Measurements from ENCODE around the gene STYXL1. TPM values are rescaled to one million over a fixed set of nuclear protein-coding genes. Genes with fewer than 3 reads are reported as not detected.
A peak's percentile ranks its signal among the peaks of the same experiment; 100 is the strongest.
"Not testable (repeated sequence)": the region's sequence is repeated elsewhere in the genome, so short reads cannot be mapped to it uniquely, and the experiment has no call there.

Gene STYXL1
- total RNA-seq, 2 experiments from 2014 or later, result 42.6 to 43.6 TPM

- Mint-ChIP-seq H3K4me3 (no peak overlapping the region), H3K27ac (no peak overlapping the region), H3K27me3 (no peaks in the 10 kb centered on the region), H3K9me3 (ENCODE audit: low read depth) (no peaks in the 10 kb centered on the region), H3K36me3 (peaks cover 46% of the 10 kb centered on the region), H3K4me1 (peaks cover 13% of the 10 kb centered on the region)
- DNase-seq, result no peak
- CTCF ChIA-PET, result interaction anchor here (0.6 to 0.8 kb wide), 2 partner anchors 14 to 18 kb away, joined by 3 read pairs; no protein-coding TSS in a partner anchor
- ATAC-seq, result no peak
Observed at GRCh38 chr7:76060842-76061241, 13.0 kb upstream of the STYXL1 start.

- H3K36me3 Mint-ChIP-seq, result peaks cover 34% of the 10 kb centered on the region
- H3K4me3 Mint-ChIP-seq; H3K4me1 Mint-ChIP-seq; H3K9me3 Mint-ChIP-seq (ENCODE audit: low read depth); ATAC-seq; DNase-seq; H3K27me3 Mint-ChIP-seq; H3K27ac Mint-ChIP-seq: not testable (repeated sequence)
- CTCF ChIA-PET, result interaction anchor here (0.6 kb wide), 1 partner anchor 1010 kb away, joined by 3 read pairs; no protein-coding TSS in a partner anchor
Observed at GRCh38 chr7:76058745-76059144, 10.9 kb upstream of the STYXL1 start.

- Mint-ChIP-seq H3K4me3 (no peak overlapping the region), H3K27me3 (no peaks in the 10 kb centered on the region), H3K27ac (no peak overlapping the region), H3K9me3 (ENCODE audit: low read depth) (no peaks in the 10 kb centered on the region), H3K36me3 (peaks cover 35% of the 10 kb centered on the region), H3K4me1 (peaks cover 11% of the 10 kb centered on the region)
- CTCF ChIA-PET, result no interaction called here
- no peak for DNase-seq
- no peak for ATAC-seq
Observed at GRCh38 chr7:76057813-76058145, 10.0 kb upstream of the STYXL1 start.

- CTCF ChIA-PET, result interaction anchor here (0.8 kb wide), 1 partner anchor 37 kb away, joined by 3 read pairs; no protein-coding TSS in a partner anchor
- Mint-ChIP-seq H3K9me3 (ENCODE audit: low read depth) (no peaks in the 10 kb centered on the region), H3K4me3 (no peak overlapping the region), H3K27ac (no peak overlapping the region), H3K4me1 (peaks cover 14% of the 10 kb centered on the region), H3K27me3 (no peaks in the 10 kb centered on the region), H3K36me3 (peaks cover 35% of the 10 kb centered on the region)
- DNase-seq (no peak), ATAC-seq (no peak)
Observed at GRCh38 chr7:76057103-76057812, 9.5 kb upstream of the STYXL1 start.

GRCh38 chr7:76056241-76056640 is 8.4 kb upstream of the STYXL1 start:
- CTCF ChIA-PET, result interaction anchor here (0.8 kb wide), 1 partner anchor 36 kb away, joined by 3 read pairs; no protein-coding TSS in a partner anchor
- Mint-ChIP-seq H3K4me3 (no peak overlapping the region), H3K27me3 (no peaks in the 10 kb centered on the region), H3K9me3 (ENCODE audit: low read depth) (no peaks in the 10 kb centered on the region), H3K4me1 (peaks cover 22% of the 10 kb centered on the region), H3K27ac (no peak overlapping the region), H3K36me3 (peaks cover 35% of the 10 kb centered on the region)
- ATAC-seq (no peak), DNase-seq (no peak)

- H3K36me3 Mint-ChIP-seq, result peaks cover 32% of the 10 kb centered on the region
- no peak for ATAC-seq
Observed at GRCh38 chr7:76054123-76055120, 6.6 kb upstream of the STYXL1 start.

GRCh38 chr7:76053461-76053860 is 5.7 kb upstream of the STYXL1 start:
- no peak overlapping the region for H3K27ac Mint-ChIP-seq
- H3K9me3 Mint-ChIP-seq (ENCODE audit: low read depth), result no peaks in the 10 kb centered on the region
- peaks cover 34% of the 10 kb centered on the region for H3K36me3 Mint-ChIP-seq
- CTCF ChIA-PET, result interaction anchor here (1.6 kb wide), 2 partner anchors 33 to 209 kb away, joined by 4 read pairs; no protein-coding TSS in a partner anchor
- ATAC-seq, result no peak
- DNase-seq, result no peak
- H3K4me3 Mint-ChIP-seq, result no peak overlapping the region
- no peaks in the 10 kb centered on the region for H3K27me3 Mint-ChIP-seq
- peaks cover 44% of the 10 kb centered on the region for H3K4me1 Mint-ChIP-seq

More at GRCh38 chr7:76054123-76055120, 6.6 kb upstream of the STYXL1 start:
- no peak for DNase-seq
- Mint-ChIP-seq H3K4me1 (peaks cover 36% of the 10 kb centered on the region), H3K27ac (no peak overlapping the region), H3K9me3 (ENCODE audit: low read depth) (no peaks in the 10 kb centered on the region), H3K27me3 (no peaks in the 10 kb centered on the region), H3K4me3 (no peak overlapping the region)
- CTCF ChIA-PET, result interaction anchor here (1.6 kb wide), 1 partner anchor 34 kb away, joined by 4 read pairs; no protein-coding TSS in a partner anchor

GRCh38 chr7:76052681-76053080 is 4.9 kb upstream of the STYXL1 start:
- H3K36me3 Mint-ChIP-seq, result peaks cover 31% of the 10 kb centered on the region
- not testable (repeated sequence) for H3K27me3 Mint-ChIP-seq; H3K27ac Mint-ChIP-seq; H3K4me3 Mint-ChIP-seq; DNase-seq; H3K9me3 Mint-ChIP-seq (ENCODE audit: low read depth); ATAC-seq
- CTCF ChIA-PET, result interaction anchor here (1.6 kb wide), 2 partner anchors 33 to 210 kb away, joined by 4 read pairs; no protein-coding TSS in a partner anchor
- peaks cover 47% of the 10 kb centered on the region for H3K4me1 Mint-ChIP-seq

GRCh38 chr7:76051840-76052239 is 4.0 kb upstream of the STYXL1 start:
- ATAC-seq (peak; percentile 28), DNase-seq (peak; percentile 58)
- Mint-ChIP-seq H3K27ac (peak overlapping the region; percentile 78), H3K36me3 (peaks cover 29% of the 10 kb centered on the region), H3K4me3 (peak overlapping the region; percentile 18), H3K4me1 (peaks cover 48% of the 10 kb centered on the region), H3K9me3 (ENCODE audit: low read depth) (no peaks in the 10 kb centered on the region), H3K27me3 (no peaks in the 10 kb centered on the region)
- CTCF ChIA-PET, result no interaction called here

- Mint-ChIP-seq H3K4me3 (no peak overlapping the region), H3K9me3 (ENCODE audit: low read depth) (no peaks in the 10 kb centered on the region), H3K27me3 (no peaks in the 10 kb centered on the region), H3K36me3 (peaks cover 31% of the 10 kb centered on the region), H3K4me1 (peaks cover 54% of the 10 kb centered on the region), H3K27ac (peak overlapping the region; percentile 72)
- CTCF ChIA-PET, result interaction anchor here (0.7 kb wide), 1 partner anchor 182 kb away, joined by 3 read pairs; no protein-coding TSS in a partner anchor
- DNase-seq (no peak), ATAC-seq (no peak)
Observed at GRCh38 chr7:76050545-76050944, 2.7 kb upstream of the STYXL1 start.

- Mint-ChIP-seq H3K27ac (peak overlapping the region; percentile 50), H3K4me1 (peaks cover 62% of the 10 kb centered on the region), H3K36me3 (peaks cover 32% of the 10 kb centered on the region)
Observed at GRCh38 chr7:76049295-76049694, 1.5 kb upstream of the STYXL1 start.

GRCh38 chr7:76048668-76048988 is 828 bp upstream of the STYXL1 start:
- no peaks in the 10 kb centered on the region for H3K27me3 Mint-ChIP-seq
- H3K9me3 Mint-ChIP-seq (ENCODE audit: low read depth), result no peaks in the 10 kb centered on the region
- peaks cover 32% of the 10 kb centered on the region for H3K36me3 Mint-ChIP-seq
- peak overlapping the region; percentile 99 for H3K4me3 Mint-ChIP-seq
- peak; percentile 8 for ATAC-seq
- CTCF ChIA-PET, result interaction anchor here (0.5 to 1.5 kb wide), 4 partner anchors 28 to 130 kb away, joined by 3 to 8 read pairs (median 4); no protein-coding TSS in a partner anchor
- peaks cover 59% of the 10 kb centered on the region for H3K4me1 Mint-ChIP-seq
- peak; percentile 53 for DNase-seq
- H3K27ac Mint-ChIP-seq, result peak overlapping the region; percentile 96

More at GRCh38 chr7:76049295-76049694, 1.5 kb upstream of the STYXL1 start:
- CTCF ChIA-PET, result interaction anchor here (0.5 kb wide), 1 partner anchor 41 kb away, joined by 3 read pairs; no protein-coding TSS in a partner anchor
- Mint-ChIP-seq H3K9me3 (ENCODE audit: low read depth) (no peaks in the 10 kb centered on the region), H3K27me3 (no peaks in the 10 kb centered on the region), H3K4me3 (peak overlapping the region; percentile 99)
- DNase-seq, result no peak
- no peak for ATAC-seq

GRCh38 chr7:76047305-76047810 is 442 bp downstream of the STYXL1 start:
- no peaks in the 10 kb centered on the region for H3K9me3 Mint-ChIP-seq (ENCODE audit: low read depth)
- peak overlapping the region; percentile 96 for H3K27ac Mint-ChIP-seq
- DNase-seq, result no peak
- H3K4me3 Mint-ChIP-seq, result peak overlapping the region; percentile 99
- CTCF ChIA-PET, result interaction anchor here (0.9 to 1.6 kb wide), 5 partner anchors 27 to 267 kb away, joined by 3 to 8 read pairs (median 3); no protein-coding TSS in a partner anchor
- ATAC-seq, result peak; percentile 5
- H3K4me1 Mint-ChIP-seq, result peaks cover 48% of the 10 kb centered on the region
- H3K36me3 Mint-ChIP-seq, result peaks cover 28% of the 10 kb centered on the region
- H3K27me3 Mint-ChIP-seq, result no peaks in the 10 kb centered on the region

Measured in activated CD8-positive, alpha-beta memory T cell treated with anti-CD3 and anti-CD28 coated beads, Interleukin-2, amount 10 ng/mL, durations not matched to agents 7 days and 5 days (primary cell).